IMR-90 (cell line): ENCODE data around the gene CAMTA1. TPM values are rescaled to one million over a fixed set of nuclear protein-coding genes. Genes with fewer than 3 reads are reported as not detected.

Experiments
- ATAC-seq: fragments of 200-7000 bp; cut with Tn5 transposase; 2 replicates; pipeline ENCODE4 v1.9.1; 2020; ENCODE audit warnings: low read depth, mild to moderate bottlenecking, moderate library complexity
- BruUV-seq: library from RNA; stranded (reverse); fragments of 400-500 nt; replicated peaks from 2 replicates; lab custom pipeline; 2021; lab: Mats Ljungman, UMichigan
- CTCF ChIA-PET: fragments of 300-600 bp; formaldehyde crosslinking; extraction: SDS; loops from one replicate; lab custom pipeline; 2021; ENCODE audit warnings: antibody characterized with exemption; lab: Yijun Ruan, JAX
- POLR2A ChIA-PET: fragments of 300-600 bp; sonication (Branson Sonifier 250); formaldehyde crosslinking; loops from one replicate; lab custom pipeline; 2022; ENCODE audit warnings: antibody characterized with exemption; ENCODE audit not compliant: unreplicated experiment; lab: Charles Lee
- DNase-seq: peaks from one replicate; pipeline ENCODE4 v3.0.0; 2013
- H2AFZ ChIP-seq: replicated peaks from 2 replicates; pipeline ENCODE3; 2013; ENCODE audit warnings: low read length, mild to moderate bottlenecking; ENCODE audit not compliant: poor library complexity
- H2AK5ac ChIP-seq: 2 replicates; pipeline ENCODE4 v1.6.1; 2013; ENCODE audit warnings: low read depth, low read length, inconsistent platforms
- H2AK9ac ChIP-seq: replicated peaks from 2 replicates; pipeline ENCODE3; 2013; ENCODE audit warnings: mild to moderate bottlenecking, low read depth, low read length, moderate library complexity; ENCODE audit not compliant: poor library complexity
- H2BK120ac ChIP-seq: 2 replicates; pipeline ENCODE4 v1.6.1; 2013; ENCODE audit warnings: low read depth, low read length, inconsistent platforms
- H2BK15ac ChIP-seq: 3 replicates; pipeline ENCODE4 v1.6.1; 2013; ENCODE audit warnings: low read depth, low read length, inconsistent platforms
- H2BK20ac ChIP-seq: 2 replicates; pipeline ENCODE4 v1.6.1; 2013; ENCODE audit warnings: low read depth, mild to moderate bottlenecking, inconsistent platforms, low read length, moderate library complexity
- H2BK5ac ChIP-seq: 2 replicates; pipeline ENCODE4 v1.6.1; 2013; ENCODE audit warnings: mild to moderate bottlenecking, low read depth, low read length, inconsistent platforms; ENCODE audit not compliant: poor library complexity, severe bottlenecking
- H3K14ac ChIP-seq: replicated peaks from 2 replicates; pipeline ENCODE4 v1.6.1; 2013; ENCODE audit warnings: low read depth, low read length, inconsistent platforms
- H3K18ac ChIP-seq: 2 replicates; pipeline ENCODE4 v1.6.1; 2013; ENCODE audit warnings: low read depth, low read length, control low read depth
- H3K23ac ChIP-seq: 2 replicates; pipeline ENCODE4 v1.6.1; 2013; ENCODE audit warnings: low read depth, low read length, inconsistent platforms
- H3K27ac ChIP-seq: 2 replicates; pipeline ENCODE4 v1.5.1; 2013; ENCODE audit warnings: mild to moderate bottlenecking, control low read depth, low read length; ENCODE audit not compliant: insufficient read depth
- H3K27me3 ChIP-seq: 2 replicates; pipeline ENCODE4 v1.6.1; 2013; ENCODE audit warnings: low read length; ENCODE audit not compliant: control insufficient read depth, insufficient read depth
- H3K36me3 ChIP-seq: 2 replicates; pipeline ENCODE4 v1.6.1; 2013; ENCODE audit warnings: low read length, mixed read lengths; ENCODE audit not compliant: control insufficient read depth, insufficient read depth
- H3K4ac ChIP-seq: 2 replicates; pipeline ENCODE4 v1.6.1; 2013; ENCODE audit warnings: low read depth, low read length, inconsistent platforms
- H3K4me1 ChIP-seq: 2 replicates; pipeline ENCODE4 v1.6.1; 2013; ENCODE audit warnings: low read length, mixed read lengths; ENCODE audit not compliant: control insufficient read depth, insufficient read depth
- H3K4me2 ChIP-seq: 2 replicates; pipeline ENCODE4 v1.6.1; 2013; ENCODE audit warnings: low read depth, mild to moderate bottlenecking, control low read depth, low read length, moderate library complexity
- H3K4me3 ChIP-seq: 2 replicates; pipeline ENCODE4 v1.5.1; 2013; ENCODE audit warnings: low read depth, mild to moderate bottlenecking, control low read depth, low read length, moderate library complexity; ENCODE audit not compliant: insufficient read depth
- H3K56ac ChIP-seq: 2 replicates; pipeline ENCODE4 v1.6.1; 2013; ENCODE audit warnings: low read length, inconsistent platforms; ENCODE audit not compliant: insufficient read depth; ENCODE audit errors: extremely low read depth
- H3K79me1 ChIP-seq, 2 experiments: 2 replicates each; pipeline ENCODE4 v1.6.1; 2013; ENCODE audit warnings: low read length in 2 of 2, inconsistent platforms in 1 of 2, low read depth in 1 of 2
- H3K9ac ChIP-seq: 2 replicates; pipeline ENCODE4 v1.6.1; 2013; ENCODE audit warnings: low read depth, low read length, control low read depth
- H3K9me1 ChIP-seq: 2 replicates; pipeline ENCODE4 v1.6.1; 2013; ENCODE audit warnings: low read length, inconsistent platforms; ENCODE audit not compliant: insufficient read depth
- H3K9me3 ChIP-seq: 2 replicates; pipeline ENCODE4 v1.6.1; 2013; ENCODE audit warnings: low read length; ENCODE audit not compliant: control insufficient read depth, insufficient read depth
- H4K20me1 ChIP-seq: 2 replicates; pipeline ENCODE4 v1.6.1; 2013; ENCODE audit warnings: low read length, inconsistent platforms; ENCODE audit not compliant: insufficient read depth
- H4K5ac ChIP-seq: 2 replicates; pipeline ENCODE4 v1.6.1; 2013; ENCODE audit warnings: mild to moderate bottlenecking, low read depth, low read length, control low read depth
- H4K8ac ChIP-seq, 2 experiments: 2 replicates each; pipeline ENCODE4 v1.6.1; 2013; ENCODE audit warnings: low read depth in 2 of 2, low read length in 2 of 2, control low read depth in 1 of 2, inconsistent platforms in 1 of 2
- H4K91ac ChIP-seq: 2 replicates; pipeline ENCODE4 v1.6.1; 2013; ENCODE audit warnings: low read depth, low read length, inconsistent platforms; ENCODE audit not compliant: insufficient read depth
- BHLHE40 ChIP-seq: fragments of 150-350 bp; IDR thresholded peaks from 2 replicates; pipeline ENCODE4 v1.6.1; 2016; ENCODE audit warnings: mild to moderate bottlenecking, low read depth, low read length
- CEBPB ChIP-seq: IDR thresholded peaks from 2 replicates; pipeline ENCODE4 v1.6.1; 2012; ENCODE audit warnings: low read depth, low read length, improper control_type of control experiment
- CHD1 ChIP-seq: IDR thresholded peaks from 2 replicates; pipeline ENCODE4 v1.6.1; 2012; ENCODE audit warnings: low read depth, low read length, improper control_type of control experiment
- CTCF ChIP-seq: conservative IDR thresholded peaks from 2 replicates; pipeline ENCODE4 v1.5.1; 2012; ENCODE audit warnings: mild to moderate bottlenecking, low read depth, low read length, improper control_type of control experiment
- FOS ChIP-seq: fragments of 150-350 bp; IDR thresholded peaks from 2 replicates; pipeline ENCODE4 v1.6.1; 2016; ENCODE audit warnings: low read depth, low read length
- MAFK ChIP-seq: IDR thresholded peaks from 2 replicates; pipeline ENCODE4 v1.6.1; 2012; ENCODE audit warnings: low read depth, low read length, improper control_type of control experiment
- MAZ ChIP-seq: IDR thresholded peaks from 2 replicates; pipeline ENCODE4 v1.6.1; 2012; ENCODE audit warnings: low read depth, mild to moderate bottlenecking, low read length, improper control_type of control experiment, moderate library complexity, borderline replicate concordance
- MXI1 ChIP-seq: IDR thresholded peaks from 2 replicates; pipeline ENCODE4 v1.6.1; 2012; ENCODE audit warnings: low read depth, mild to moderate bottlenecking, low read length, moderate library complexity, borderline replicate concordance
- NFE2L2 ChIP-seq: fragments of 150-350 bp; IDR thresholded peaks from 2 replicates; pipeline ENCODE4 v1.6.1; 2016; ENCODE audit warnings: low read depth, mild to moderate bottlenecking, low read length
- POLR2A ChIP-seq: IDR thresholded peaks from 2 replicates; pipeline ENCODE4 v1.6.1; 2012; ENCODE audit warnings: mild to moderate bottlenecking, low read depth, low read length
- RAD21 ChIP-seq: IDR thresholded peaks from 2 replicates; pipeline ENCODE4 v1.6.1; 2012; ENCODE audit warnings: low read length, improper control_type of control experiment
- RCOR1 ChIP-seq: IDR thresholded peaks from 2 replicates; pipeline ENCODE4 v1.6.1; 2012; ENCODE audit warnings: mild to moderate bottlenecking, low read length, improper control_type of control experiment; ENCODE audit not compliant: insufficient replicate concordance
- RFX5 ChIP-seq: IDR thresholded peaks from 2 replicates; pipeline ENCODE4 v1.8.0; 2012; ENCODE audit warnings: low read depth, mild to moderate bottlenecking, low read length, moderate library complexity
- USF2 ChIP-seq: fragments of 150-350 bp; IDR thresholded peaks from 2 replicates; pipeline ENCODE4 v1.6.1; 2017; ENCODE audit warnings: mild to moderate bottlenecking, antibody characterized with exemption, low read length, low read depth
- WGBS, 2 experiments: methylation state at CpG; one replicate each; pipeline versions ENCODE4 v1.1.5 to v1.1.7; 2013; ENCODE audit warnings: missing lambda C conversion rate in 2 of 2; ENCODE audit not compliant: insufficient read length in 1 of 2; ENCODE audit errors: extremely low coverage in 2 of 2; 5-methylcytosine and 5-hydroxymethylcytosine counted together
- dilution Hi-C: fragments of 300-500 bp; cut with HindIII; formaldehyde crosslinking; loops from one replicate; pipeline ENCODE4 v1.14.3; 2018; ENCODE audit warnings: low sequenced_read_pairs; ENCODE audit not compliant: unreplicated experiment
- in situ Hi-C: fragments of 300-500 bp; cut with MboI; formaldehyde crosslinking; loops from 3 replicates; pipeline ENCODE4 v1.14.3; 2019; ENCODE audit warnings: low sequenced_read_pairs, inconsistent platforms, mixed read lengths
- intact Hi-C: fragments of 100-400 bp; cut with micrococcal nuclease; formaldehyde crosslinking; loops from 2 replicates; pipeline ENCODE4 v1.10.0; 2022
- polyA plus RNA-seq, 3 experiments: library from polyadenylated mRNA; depleted of rRNA; stranded (reverse); fragments of >200 nt; gene quantifications; 2 replicates each; pipeline ENCODE4 v1.2.3, GENCODE V29; 2012; ENCODE audit warnings: low replicate concordance in 1 of 3
- total RNA-seq: library from RNA; depleted of rRNA; stranded (reverse); fragments of >200 nt; gene quantifications from 2 replicates; pipeline ENCODE4 v1.2.3, GENCODE V29; 2012
- TF ChIP-seq, protein P1 (sequence below): fragments of 150-350 bp; IDR thresholded peaks from 2 replicates; pipeline ENCODE4 v1.6.1; 2016; ENCODE audit warnings: low read depth, mild to moderate bottlenecking, low read length, moderate library complexity, borderline replicate concordance

Gene CAMTA1
- total and polyA plus RNA-seq, 2 of the 4 experiments (the other 2 are of a cell fraction), result 35.5 to 74.3 TPM

DNA sequence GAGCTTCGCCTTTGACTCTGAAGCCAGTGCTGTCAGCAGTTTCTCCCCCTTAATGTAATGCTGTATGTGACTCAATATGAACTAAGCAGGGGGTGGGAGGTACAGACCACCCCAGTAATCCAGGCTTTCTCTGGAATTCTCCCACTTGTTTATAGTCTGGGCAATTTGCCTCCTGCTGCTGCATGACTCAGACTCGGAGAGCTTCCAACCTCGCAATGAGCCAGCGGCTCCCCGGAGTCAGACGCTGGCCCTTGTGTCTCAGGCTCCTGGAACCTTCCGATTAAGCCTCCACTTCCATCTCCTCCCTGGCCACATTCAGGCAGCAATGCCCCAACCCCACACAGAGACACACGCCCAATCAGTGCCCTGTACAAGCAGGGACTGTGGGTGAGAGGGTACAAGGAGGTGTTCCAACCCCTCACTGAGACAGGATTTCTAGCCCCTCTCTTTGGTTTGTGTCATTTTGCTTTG is 514.1 kb downstream of the CAMTA1 start:
- ChIA-PET POLR2A (no interaction called here), CTCF (interaction anchor here (0.9 kb wide), 1 partner anchor 16 kb away, joined by 3 read pairs; no protein-coding TSS in a partner anchor)
- Histone ChIP-seq H2AK9ac (peak overlapping the region; percentile 92), H2AK5ac (peak overlapping the region; percentile 98), H2BK20ac (peak overlapping the region; percentile 99), H3K9ac (peak overlapping the region; percentile 63), H3K4ac (peak overlapping the region; percentile 100), H4K8ac (peak overlapping the region; percentile 94 to 99), H3K9me1 (peaks cover 11% of the 10 kb centered on the region), H3K79me1 (no peaks in the 10 kb centered on the region), H2BK15ac (peak overlapping the region; percentile 96), H3K36me3 (no peaks in the 10 kb centered on the region), H2BK120ac (peak overlapping the region; percentile 100), H3K56ac (peak overlapping the region; percentile 98), H3K27ac (peak overlapping the region; percentile 90), H3K4me1 (peaks cover 18% of the 10 kb centered on the region), H4K20me1 (0 out of 2 replicates have a peak, but pooled peaks cover 3% of the 10 kb centered on the region), H3K4me2 (peak overlapping the region; percentile 82), H4K5ac (peak overlapping the region; percentile 98), H3K9me3 (peaks cover 8% of the 10 kb centered on the region), H3K4me3 (peak overlapping the region; percentile 12; the same call in 1 of the 2 replicates), H2BK5ac (peak overlapping the region; percentile 99), H3K23ac (peak overlapping the region; percentile 99), H3K27me3 (no peaks in the 10 kb centered on the region), H3K18ac (peak overlapping the region; percentile 98), H3K14ac (peak overlapping the region; percentile 98), H2AFZ (peak overlapping the region; percentile 83), H4K91ac (peak overlapping the region; percentile 100)
- 8% methylated on average over 2 of the region's 8 CpGs; no CpG with 5 or more reads in 1 of the 2 experiments for WGBS, 2 experiments
- dilution Hi-C loops (no loop called here), in situ Hi-C loops (no loop called here), intact Hi-C loops (loop anchor here (5.0 to 10.0 kb wide), 4 partner anchors 77 to 345 kb away; no protein-coding TSS in a partner anchor)
- ATAC-seq, result peak; percentile 82
- peak; percentile 100 for DNase-seq
- BruUV-seq, result no TSS peak
- TF ChIP-seq POLR2A (peak; percentile 60; the same call in 1 of the 2 replicates), RFX5 (no peak), CTCF (no peak), MAZ (peak; percentile 30; the same call in 1 of the 2 replicates), NFE2L2 (peak; percentile 66), BHLHE40 (peak; percentile 73), RCOR1 (no peak), RAD21 (peak; percentile 40), FOS (peak; percentile 99), CHD1 (peak; percentile 91), MAFK (peak; percentile 90), USF2 (no peak), MXI1 (0 out of 2 replicates have a peak, but pooled peaks have one; percentile 19), CEBPB (peak; percentile 86)
- TF ChIP-seq, protein P1, sequence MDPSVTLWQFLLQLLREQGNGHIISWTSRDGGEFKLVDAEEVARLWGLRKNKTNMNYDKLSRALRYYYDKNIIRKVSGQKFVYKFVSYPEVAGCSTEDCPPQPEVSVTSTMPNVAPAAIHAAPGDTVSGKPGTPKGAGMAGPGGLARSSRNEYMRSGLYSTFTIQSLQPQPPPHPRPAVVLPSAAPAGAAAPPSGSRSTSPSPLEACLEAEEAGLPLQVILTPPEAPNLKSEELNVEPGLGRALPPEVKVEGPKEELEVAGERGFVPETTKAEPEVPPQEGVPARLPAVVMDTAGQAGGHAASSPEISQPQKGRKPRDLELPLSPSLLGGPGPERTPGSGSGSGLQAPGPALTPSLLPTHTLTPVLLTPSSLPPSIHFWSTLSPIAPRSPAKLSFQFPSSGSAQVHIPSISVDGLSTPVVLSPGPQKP, result no peak
